ENCODE data around the gene AFAP1. TPM values are rescaled to one million over a fixed set of nuclear protein-coding genes. Genes with fewer than 3 reads are reported as not detected.

AFAP1 gene
- total and polyA plus RNA-seq, 2 of the 4 experiments (the other 2 are of a cell fraction), result 48.2 to 80.9 TPM

DNA sequence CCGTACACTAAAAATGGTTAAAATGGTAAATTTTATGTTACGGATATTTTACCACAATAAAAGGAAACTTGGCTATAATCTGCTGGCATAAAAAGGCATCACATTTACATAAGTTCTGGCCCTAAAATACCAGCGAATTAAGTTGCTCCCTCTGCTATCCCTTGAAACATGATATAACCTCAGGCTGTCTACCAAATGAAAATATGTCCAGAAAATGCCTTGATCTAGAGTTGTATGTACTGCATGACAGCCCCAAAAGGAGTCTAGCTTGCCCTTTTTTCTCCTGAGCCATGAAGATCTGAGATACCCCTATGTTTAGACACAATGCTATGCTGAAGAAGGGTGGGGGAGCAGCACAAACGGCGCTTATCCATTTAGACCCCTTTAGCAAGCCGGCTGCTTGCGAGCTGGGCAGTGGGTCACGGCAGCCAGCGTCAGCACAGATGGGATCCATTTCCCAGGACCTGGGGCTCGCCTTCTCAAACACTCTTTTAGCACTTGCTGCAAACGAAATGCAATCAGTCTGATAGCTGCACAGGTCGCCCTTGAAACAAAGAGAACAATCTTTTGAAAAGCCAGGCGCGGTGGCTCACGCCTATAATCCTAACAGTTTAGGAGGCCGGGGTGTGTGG is 77.0 kb downstream of the AFAP1 start:
- H2BK15ac ChIP-seq (ENCODE audit: low read depth, low read length), result peak overlapping the region; percentile 68
- peak overlapping the region; percentile 93 for H4K5ac ChIP-seq (ENCODE audit: low read depth, low read length)
- peak overlapping the region; percentile 58 to 97 for H4K8ac ChIP-seq (ENCODE audit: low read depth in 2 of 2, low read length in 2 of 2)
- peak overlapping the region; percentile 86 for H4K91ac ChIP-seq (ENCODE audit: insufficient read depth, low read depth, low read length)
- in situ Hi-C loops (cut with MboI; ENCODE audit: low sequenced_read_pairs), result no loop called here
- ChIA-PET POLR2A (ENCODE audit: unreplicated experiment) (no interaction called here), CTCF (interaction anchor here (1.0 kb wide), 1 partner anchor 10 kb away, joined by 3 read pairs; no protein-coding TSS in a partner anchor)
- H3K14ac ChIP-seq (replicated peaks; ENCODE audit: low read depth, low read length), result peak overlapping the region; percentile 89
- no peak overlapping the region for H2AFZ ChIP-seq (replicated peaks; ENCODE audit: low read length, poor library complexity)
- DNase-seq (no peak), ATAC-seq (ENCODE audit: low read depth) (no peak)
- H3K18ac ChIP-seq (ENCODE audit: low read depth, low read length), result peak overlapping the region; percentile 16
- WGBS, 2 experiments (ENCODE audit: extremely low coverage in 2 of 2, insufficient read length in 1 of 2), result 62% methylated on average over 7 of the region's 16 CpGs; no CpG with 5 or more reads in 1 of the 2 experiments
- H2AK9ac ChIP-seq (replicated peaks; ENCODE audit: low read depth, low read length, poor library complexity), result peak overlapping the region; percentile 47
- H3K4me2 ChIP-seq (ENCODE audit: low read depth, low read length), result no peak overlapping the region; the same call in 1 of the 2 replicates
- no TSS peak for BruUV-seq (replicated peaks)
- H3K9me3 ChIP-seq (ENCODE audit: control insufficient read depth, insufficient read depth, low read length), result no peaks in the 10 kb centered on the region
- H3K4me3 ChIP-seq (ENCODE audit: insufficient read depth, low read depth, low read length), result no peak overlapping the region
- peak overlapping the region; percentile 94 for H2BK5ac ChIP-seq (ENCODE audit: low read depth, low read length, poor library complexity, severe bottlenecking)
- TF ChIP-seq MXI1 (IDR thresholded peaks at IDR 0.05; ENCODE audit: borderline replicate concordance, low read depth, low read length) (no peak), SMC3 (IDR thresholded peaks at IDR 0.05; ENCODE audit: low read depth, low read length) (no peak), MAZ (IDR thresholded peaks at IDR 0.05; ENCODE audit: borderline replicate concordance, low read depth, low read length) (no peak), RCOR1 (IDR thresholded peaks at IDR 0.05; ENCODE audit: insufficient replicate concordance, low read length) (no peak), FOS (IDR thresholded peaks at IDR 0.05; ENCODE audit: low read depth, low read length) (no peak), POLR2A (IDR thresholded peaks at IDR 0.05; ENCODE audit: low read depth, low read length) (no peak), CHD1 (IDR thresholded peaks at IDR 0.05; ENCODE audit: low read depth, low read length) (no peak), RFX5 (IDR thresholded peaks at IDR 0.05; ENCODE audit: low read depth, low read length) (no peak), CEBPB (IDR thresholded peaks at IDR 0.05; ENCODE audit: low read depth, low read length) (no peak)
- TF ChIP-seq, protein P1, sequence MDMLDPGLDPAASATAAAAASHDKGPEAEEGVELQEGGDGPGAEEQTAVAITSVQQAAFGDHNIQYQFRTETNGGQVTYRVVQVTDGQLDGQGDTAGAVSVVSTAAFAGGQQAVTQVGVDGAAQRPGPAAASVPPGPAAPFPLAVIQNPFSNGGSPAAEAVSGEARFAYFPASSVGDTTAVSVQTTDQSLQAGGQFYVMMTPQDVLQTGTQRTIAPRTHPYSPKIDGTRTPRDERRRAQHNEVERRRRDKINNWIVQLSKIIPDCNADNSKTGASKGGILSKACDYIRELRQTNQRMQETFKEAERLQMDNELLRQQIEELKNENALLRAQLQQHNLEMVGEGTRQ (IDR thresholded peaks at IDR 0.05; ENCODE audit: low read depth, low read length), result no peak
- no peak overlapping the region for H3K9ac ChIP-seq (ENCODE audit: low read depth, low read length)
- peak overlapping the region; percentile 61; the same call in 1 of the 2 replicates for H3K56ac ChIP-seq (ENCODE audit: extremely low read depth, insufficient read depth, low read length)
- H3K79me1 ChIP-seq (ENCODE audit: low read depth in 1 of 2, low read length in 2 of 2), result peaks cover 35 to 80% of the 10 kb centered on the region in 2 experiments
- peak overlapping the region; percentile 39 for H3K27ac ChIP-seq (ENCODE audit: insufficient read depth, low read length)
- peaks cover 35% of the 10 kb centered on the region for H3K36me3 ChIP-seq (ENCODE audit: control insufficient read depth, insufficient read depth, low read length)
- H3K4ac ChIP-seq (ENCODE audit: low read depth, low read length), result peak overlapping the region; percentile 84
- H4K20me1 ChIP-seq (ENCODE audit: insufficient read depth, low read length), result peaks cover under 1% of the 10 kb centered on the region; the same call in 1 of the 2 replicates
- peak overlapping the region; percentile 76 for H3K23ac ChIP-seq (ENCODE audit: low read depth, low read length)
- intact Hi-C loops (cut with micrococcal nuclease), result loop anchor here (5.0 kb wide), 2 partner anchors 50 to 125 kb away; no protein-coding TSS in a partner anchor
- H2BK20ac ChIP-seq (ENCODE audit: low read depth, low read length), result peak overlapping the region; percentile 70
- H3K27me3 ChIP-seq (ENCODE audit: control insufficient read depth, insufficient read depth, low read length), result no peaks in the 10 kb centered on the region
- peak overlapping the region; percentile 71; the same call in 1 of the 2 replicates for H2AK5ac ChIP-seq (ENCODE audit: low read depth, low read length)
- H3K4me1 ChIP-seq (ENCODE audit: control insufficient read depth, insufficient read depth, low read length), result peaks cover 36% of the 10 kb centered on the region
- H3K9me1 ChIP-seq (ENCODE audit: insufficient read depth, low read length), result peaks cover 34% of the 10 kb centered on the region
- peak overlapping the region; percentile 90 for H2BK120ac ChIP-seq (ENCODE audit: low read depth, low read length)
- dilution Hi-C loops (cut with HindIII; ENCODE audit: low sequenced_read_pairs, unreplicated experiment), result no loop called here

All from IMR-90 (cell line).